Measurements from ENCODE around the gene SLCO1A2. TPM values are rescaled to one million over a fixed set of nuclear protein-coding genes. Genes with fewer than 3 reads are reported as not detected.

Gene SLCO1A2
- total and polyA plus RNA-seq, 2 experiments from 2014 or later, result 10.2 to 10.8 TPM

- Histone ChIP-seq H3K27me3 (ENCODE audit: insufficient read depth) (no peaks in the 10 kb centered on the region), H3K4me3 (no peak overlapping the region), H3K36me3 (ENCODE audit: insufficient read depth) (no peaks in the 10 kb centered on the region), H2AFZ (no peak overlapping the region), H3K27ac (ENCODE audit: low read depth) (no peak overlapping the region), H3K4me1 (ENCODE audit: insufficient read depth) (peaks cover 25% of the 10 kb centered on the region), H4K20me1 (replicated peaks; ENCODE audit: insufficient read depth) (no peaks in the 10 kb centered on the region), H3K4me2 (no peak overlapping the region), H3F3A (replicated peaks; ENCODE audit: low read depth) (no peaks in the 10 kb centered on the region), H3K79me2 (replicated peaks; ENCODE audit: insufficient read depth) (no peaks in the 10 kb centered on the region), H3K9me2 (ENCODE audit: insufficient read depth) (no peaks in the 10 kb centered on the region)
- no peak for ATAC-seq
- Mint-ChIP-seq H3K36me3 (ENCODE audit: low read depth) (peaks cover 4% of the 10 kb centered on the region; the same call in 2 of the 3 replicates), H3K4me3 (no peak overlapping the region), H3K9me3 (0 out of 3 replicates have a peak, but pooled peaks cover 5% of the 10 kb centered on the region), H3K27ac (peak overlapping the region; percentile 85), H3K27me3 (ENCODE audit: insufficient read depth, low read depth, poor library complexity) (no peaks in the 10 kb centered on the region), H3K4me1 (peaks cover 24% of the 10 kb centered on the region)
- no peak for DNase-seq (ENCODE audit: low spot score)
- no peak for TF ChIP-seq NANOG (IDR thresholded peaks at IDR 0.05; ENCODE audit: borderline replicate concordance)
- TF ChIP-seq REST (IDR thresholded peaks at IDR 0.05; ENCODE audit: unreplicated experiment), result no peak
- TF ChIP-seq CREB1 (CRISPR knock-in tag; IDR thresholded peaks at IDR 0.05; ENCODE audit: low read depth), result no peak
- TF ChIP-seq ETS1 (IDR thresholded peaks at IDR 0.05), result no peak
- no peak for TF ChIP-seq ZNF462 (CRISPR knock-in tag; IDR thresholded peaks at IDR 0.05)
- TF ChIP-seq ZNF114 (CRISPR knock-in tag; IDR thresholded peaks at IDR 0.05), result no peak
- TF ChIP-seq EZH2 (IDR thresholded peaks at IDR 0.05; ENCODE audit: low read depth, unreplicated experiment), result no peak
- TF ChIP-seq JUNB (IDR thresholded peaks at IDR 0.05; ENCODE audit: unreplicated experiment), result no peak
- no peak for TF ChIP-seq ZNF331 (CRISPR knock-in tag; IDR thresholded peaks at IDR 0.05; ENCODE audit: low read depth)
- TF ChIP-seq STAT1 (IDR thresholded peaks at IDR 0.05; ENCODE audit: unreplicated experiment), result no peak
- TF ChIP-seq EZH2phosphoT487 (IDR thresholded peaks at IDR 0.05; ENCODE audit: unreplicated experiment), result no peak
- TF ChIP-seq CTCF (conservative IDR thresholded peaks at IDR 0.05; ENCODE audit: low read depth in 2 of 2), result no peak
- TF ChIP-seq POLR2AphosphoS5 (IDR thresholded peaks at IDR 0.05; ENCODE audit: low read depth), result no peak
Observed at GRCh38 chr12:21337959-21338744, 3.4 kb upstream of the SLCO1A2 start.

All from GM23338 (cell line).